Prostate gland (tissue), 2 donors: Measurements from ENCODE around the gene DCST2.

Experiments used
- POLR2A ChIP-seq: fragments of 450-650 bp; IDR thresholded peaks from one replicate; pipeline ENCODE4 v1.6.1; 2016; ENCODE audit warnings: antibody characterized with exemption, mild to moderate bottlenecking
- POLR2AphosphoS5 ChIP-seq: sonication (generic); formaldehyde crosslinking; IDR thresholded peaks from one replicate; pipeline ENCODE4 v1.6.1; 2017; ENCODE audit warnings: antibody characterized with exemption
- TF ChIP-seq, protein P1 (sequence below), 4 experiments: fragments of 200-600 bp in 2 of 4; fragments of 450-650 bp in 2 of 4; sonication (generic) in 2 of 4; IDR thresholded peaks; 1 replicate in 3 of 4; 2 replicates in 1 of 4; pipeline ENCODE4 v1.5.1; 2016 to 2019; ENCODE audit warnings: antibody characterized with exemption in 4 of 4, mild to moderate bottlenecking in 2 of 4, moderate library complexity in 2 of 4

DNA sequence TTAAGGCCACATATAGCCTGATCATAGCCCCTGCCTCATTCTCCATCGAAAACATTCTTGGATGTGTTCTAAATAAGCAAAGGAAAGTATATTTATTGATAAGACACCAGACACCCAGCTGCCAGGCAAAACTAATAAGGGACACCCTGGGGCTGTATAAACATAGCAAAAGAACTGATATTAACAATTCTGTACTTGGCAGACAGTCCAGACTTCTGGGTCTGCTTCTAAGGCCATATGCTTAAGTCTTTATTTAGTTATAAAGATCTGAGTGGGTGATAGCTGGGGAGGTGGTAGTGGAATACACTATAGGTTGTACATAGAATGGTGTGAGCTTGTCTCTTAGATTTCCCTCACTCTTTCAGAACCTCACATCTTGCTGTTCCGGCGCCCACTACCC, 55.2 kb downstream of the DCST2 start:
- TF ChIP-seq, protein P1, sequence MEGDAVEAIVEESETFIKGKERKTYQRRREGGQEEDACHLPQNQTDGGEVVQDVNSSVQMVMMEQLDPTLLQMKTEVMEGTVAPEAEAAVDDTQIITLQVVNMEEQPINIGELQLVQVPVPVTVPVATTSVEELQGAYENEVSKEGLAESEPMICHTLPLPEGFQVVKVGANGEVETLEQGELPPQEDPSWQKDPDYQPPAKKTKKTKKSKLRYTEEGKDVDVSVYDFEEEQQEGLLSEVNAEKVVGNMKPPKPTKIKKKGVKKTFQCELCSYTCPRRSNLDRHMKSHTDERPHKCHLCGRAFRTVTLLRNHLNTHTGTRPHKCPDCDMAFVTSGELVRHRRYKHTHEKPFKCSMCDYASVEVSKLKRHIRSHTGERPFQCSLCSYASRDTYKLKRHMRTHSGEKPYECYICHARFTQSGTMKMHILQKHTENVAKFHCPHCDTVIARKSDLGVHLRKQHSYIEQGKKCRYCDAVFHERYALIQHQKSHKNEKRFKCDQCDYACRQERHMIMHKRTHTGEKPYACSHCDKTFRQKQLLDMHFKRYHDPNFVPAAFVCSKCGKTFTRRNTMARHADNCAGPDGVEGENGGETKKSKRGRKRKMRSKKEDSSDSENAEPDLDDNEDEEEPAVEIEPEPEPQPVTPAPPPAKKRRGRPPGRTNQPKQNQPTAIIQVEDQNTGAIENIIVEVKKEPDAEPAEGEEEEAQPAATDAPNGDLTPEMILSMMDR (IDR thresholded peaks at IDR 0.05) = no peak
- TF ChIP-seq POLR2A (no peak), POLR2AphosphoS5 (no peak)
